Stimulated activated CD8-positive, alpha-beta memory T cell treated with anti-CD3 and anti-CD28 coated beads, Interleukin-4, amount 100 ng/mL, for 1 hour (primary cell): ENCODE measurements around the gene TNFSF13B.
"Not testable (repeated sequence)": the region's sequence is repeated elsewhere in the genome, so short reads cannot be mapped to it uniquely, and the experiment has no call there.

Experiments
- DNase-seq, 2 donors: peaks; one replicate each; pipeline ENCODE4 v3.0.0-alpha.2; 2020; ENCODE audit warnings: low read depth in 2 of 2, low spot score in 1 of 2

The TNFSF13B gene, protein sequence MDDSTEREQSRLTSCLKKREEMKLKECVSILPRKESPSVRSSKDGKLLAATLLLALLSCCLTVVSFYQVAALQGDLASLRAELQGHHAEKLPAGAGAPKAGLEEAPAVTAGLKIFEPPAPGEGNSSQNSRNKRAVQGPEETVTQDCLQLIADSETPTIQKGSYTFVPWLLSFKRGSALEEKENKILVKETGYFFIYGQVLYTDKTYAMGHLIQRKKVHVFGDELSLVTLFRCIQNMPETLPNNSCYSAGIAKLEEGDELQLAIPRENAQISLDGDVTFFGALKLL

DNA sequence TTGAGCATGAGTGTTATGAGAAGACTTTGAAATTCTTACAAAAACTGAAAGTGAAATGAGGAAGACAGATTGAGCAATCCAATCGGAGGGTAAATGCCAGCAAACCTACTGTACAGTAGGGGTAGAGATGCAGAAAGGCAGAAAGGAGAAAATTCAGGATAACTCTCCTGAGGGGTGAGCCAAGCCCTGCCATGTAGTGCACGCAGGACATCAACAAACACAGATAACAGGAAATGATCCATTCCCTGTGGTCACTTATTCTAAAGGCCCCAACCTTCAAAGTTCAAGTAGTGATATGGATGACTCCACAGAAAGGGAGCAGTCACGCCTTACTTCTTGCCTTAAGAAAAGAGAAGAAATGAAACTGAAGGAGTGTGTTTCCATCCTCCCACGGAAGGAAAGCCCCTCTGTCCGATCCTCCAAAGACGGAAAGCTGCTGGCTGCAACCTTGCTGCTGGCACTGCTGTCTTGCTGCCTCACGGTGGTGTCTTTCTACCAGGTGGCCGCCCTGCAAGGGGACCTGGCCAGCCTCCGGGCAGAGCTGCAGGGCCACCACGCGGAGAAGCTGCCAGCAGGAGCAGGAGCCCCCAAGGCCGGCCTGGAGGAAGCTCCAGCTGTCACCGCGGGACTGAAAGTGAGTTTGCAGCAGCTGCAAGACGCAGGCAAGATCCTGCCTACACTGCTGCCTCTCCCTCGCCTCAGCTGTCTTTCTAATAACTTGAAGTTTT, at the start of gene TNFSF13B:
TNFSF13B (plus strand) TSS at position 118 of the 728 bp plus-strand sequence; CDS start at position 296, 178 bp downstream.
- no peak for DNase-seq

DNA sequence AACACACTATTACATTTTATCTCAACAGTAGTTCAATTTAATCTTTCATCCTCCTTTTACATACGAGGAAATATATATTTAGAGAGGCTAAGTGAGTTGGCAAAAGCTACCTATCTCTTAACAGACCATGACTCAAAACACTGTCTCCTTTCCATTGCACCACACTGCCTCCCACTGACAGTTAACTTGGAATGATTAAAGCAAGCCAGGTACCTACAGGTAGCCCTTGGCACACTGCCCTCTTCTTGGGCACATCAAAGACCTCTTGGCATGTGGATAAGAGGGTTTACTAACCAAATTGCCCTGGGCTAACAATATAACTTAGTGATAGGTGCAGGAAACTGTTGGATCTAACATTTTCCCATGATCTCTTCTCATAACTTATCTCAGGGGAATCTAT, 49.5 kb upstream of the TNFSF13B start:
- no peak for DNase-seq

DNA sequence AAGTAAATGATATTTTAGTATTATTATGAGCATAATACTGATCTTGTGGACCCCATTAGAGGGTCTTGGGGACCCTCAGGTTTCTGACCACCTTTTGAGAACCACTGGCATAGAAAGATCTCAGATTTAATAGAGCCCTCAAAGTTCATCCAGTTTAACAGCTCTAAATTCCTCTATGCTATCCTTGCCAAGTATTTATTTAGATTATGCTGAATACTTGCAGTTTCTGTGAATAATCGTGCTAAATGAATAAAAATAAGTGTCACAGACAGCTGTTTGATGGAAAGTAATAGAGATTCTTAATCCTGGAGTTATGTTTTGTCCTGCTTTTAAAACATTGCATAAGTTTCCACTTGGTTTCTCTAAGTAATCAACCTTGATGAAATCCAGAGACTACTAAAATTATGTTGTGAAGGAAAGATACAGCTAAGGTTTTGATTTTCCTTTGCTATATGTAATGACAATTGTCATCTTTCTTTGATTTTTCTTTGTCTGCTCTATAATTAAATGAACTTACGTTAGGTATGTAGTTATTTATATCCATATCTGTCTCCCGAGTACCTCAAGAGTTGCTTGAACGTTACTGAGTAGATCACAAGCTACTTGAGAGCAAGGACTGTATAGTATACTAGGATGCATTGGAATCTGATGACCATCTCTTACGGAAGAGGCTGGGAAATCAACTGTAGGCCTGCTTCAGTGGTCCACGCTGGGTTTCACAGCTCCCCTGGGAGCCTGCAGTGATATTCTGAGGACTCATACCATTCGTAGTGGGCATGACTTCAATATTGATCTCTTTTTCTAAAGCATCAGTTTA, 45.6 kb upstream of the TNFSF13B start:
- no peak for DNase-seq

DNA sequence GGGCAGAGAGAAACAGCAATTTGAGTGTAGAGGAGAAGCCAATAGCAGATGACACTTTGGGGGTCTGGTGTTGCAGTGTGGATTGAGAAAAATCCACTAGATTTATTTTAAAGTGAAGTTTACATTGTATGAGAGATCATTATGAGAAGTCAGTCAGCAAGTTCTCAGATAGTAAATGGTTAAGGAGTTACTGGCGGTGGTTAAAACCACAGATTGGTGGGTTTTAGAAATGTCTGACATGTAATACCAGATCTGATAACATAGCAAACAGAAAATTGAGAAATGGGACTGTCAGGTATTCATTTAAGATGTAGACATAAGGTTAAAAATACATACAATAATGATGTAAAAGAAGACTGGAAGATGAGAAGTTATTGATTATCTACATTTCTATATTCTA, 44.1 kb upstream of the TNFSF13B start:
- DNase-seq, result no peak

DNA sequence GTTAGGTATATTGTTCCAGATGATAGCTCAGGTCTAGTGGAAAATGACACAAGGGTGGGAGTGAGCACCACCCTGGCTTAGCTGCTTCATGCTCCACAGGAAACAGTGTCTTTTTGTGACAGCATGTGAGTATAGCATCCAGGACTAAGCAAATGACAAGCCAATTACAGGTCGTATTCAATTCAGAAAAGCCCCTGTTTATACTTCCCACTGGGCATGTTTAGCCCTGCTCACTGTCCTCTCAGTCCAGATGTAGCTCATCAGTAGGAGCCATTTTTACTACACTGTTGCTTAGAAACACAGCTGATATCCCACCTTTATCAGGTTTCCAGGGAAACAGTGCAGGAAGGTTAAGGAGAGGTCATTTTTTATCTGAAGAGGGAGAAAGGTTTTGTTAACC, 43.3 kb upstream of the TNFSF13B start:
- no peak for DNase-seq

DNA sequence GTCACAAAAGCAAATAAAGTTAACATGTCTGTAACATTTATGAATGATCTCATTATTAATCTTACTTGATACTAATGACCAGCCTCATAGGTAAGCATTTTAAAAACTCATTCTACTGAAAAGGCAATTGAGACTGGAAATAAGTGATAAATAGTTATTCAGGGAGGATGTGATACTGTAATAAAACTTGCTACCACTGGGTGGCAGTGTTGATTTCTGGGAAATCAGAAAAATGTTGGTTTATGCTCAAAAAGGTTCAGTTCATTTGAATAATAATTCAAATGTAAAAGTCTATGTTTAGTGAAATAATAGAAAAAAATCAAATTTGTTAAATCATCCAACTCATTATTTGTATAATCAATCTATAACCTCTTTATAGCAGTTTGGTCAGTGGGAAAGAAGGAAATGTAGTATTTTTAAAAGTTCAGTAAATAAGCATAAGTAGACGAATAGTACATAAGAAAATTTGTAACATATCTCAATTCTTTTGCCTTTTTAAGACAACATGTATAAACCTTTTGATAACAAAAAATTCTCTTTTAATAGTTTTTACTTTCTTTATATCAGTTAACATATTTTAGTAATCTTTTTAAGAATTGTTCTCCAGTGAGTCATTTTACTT, 41.8 kb upstream of the TNFSF13B start:
- DNase-seq, result no peak

DNA sequence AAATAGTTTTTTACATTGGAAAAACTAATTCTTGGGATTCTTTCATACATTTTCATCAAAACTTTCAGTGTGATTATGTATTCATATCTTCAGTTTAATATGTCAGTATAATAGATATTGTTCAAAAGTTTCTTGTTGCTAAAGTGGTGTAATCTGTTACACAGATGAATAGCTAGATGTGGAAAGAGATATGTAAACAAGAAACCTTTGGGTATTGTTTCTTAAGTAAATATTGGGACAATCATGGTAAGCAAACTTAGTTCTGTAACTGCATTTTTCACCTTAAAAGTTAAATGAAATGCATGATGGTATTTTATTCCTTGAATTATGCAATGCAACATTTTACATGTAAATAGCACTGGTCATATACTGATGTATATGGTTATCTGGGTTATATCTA, 39.1 kb upstream of the TNFSF13B start:
- DNase-seq, result no peak

DNA sequence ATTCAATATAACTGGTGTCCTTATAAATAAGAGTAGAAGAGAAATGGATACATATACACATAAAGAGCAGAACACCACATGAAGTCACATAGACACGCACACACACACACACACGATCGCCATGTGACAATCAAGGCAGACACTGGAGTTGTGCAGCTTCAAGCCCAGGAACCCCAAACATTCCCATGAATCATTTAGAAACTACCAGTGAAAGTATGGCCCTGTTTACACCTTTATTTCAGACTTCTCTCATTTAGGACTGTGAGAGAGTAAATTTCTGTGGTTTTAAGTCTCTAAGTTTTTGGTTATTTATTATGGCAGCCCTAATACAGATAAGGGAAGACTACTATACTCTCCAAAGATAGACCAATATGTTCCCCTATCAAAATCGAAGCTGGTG, 20.4 kb upstream of the TNFSF13B start:
- DNase-seq, result no peak

DNA sequence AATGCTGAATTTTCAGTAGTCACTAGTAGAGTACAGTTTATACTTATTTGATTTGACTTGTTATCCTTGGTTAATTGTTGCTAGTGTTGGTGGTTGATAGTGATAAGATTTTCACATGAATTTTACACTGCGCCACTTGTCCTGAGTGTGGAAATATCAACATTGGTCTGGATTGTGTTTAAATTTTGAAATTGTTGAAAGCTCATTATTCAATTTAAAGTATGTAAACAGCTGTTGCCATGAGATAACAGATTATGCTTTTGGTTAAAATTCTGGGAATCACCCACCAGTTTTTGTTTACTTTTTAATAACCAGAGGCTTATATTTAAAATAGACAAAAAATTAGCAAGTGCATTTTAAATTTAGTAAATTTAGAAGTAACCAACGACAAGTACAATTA, 12.3 kb upstream of the TNFSF13B start:
- no peak for DNase-seq

DNA sequence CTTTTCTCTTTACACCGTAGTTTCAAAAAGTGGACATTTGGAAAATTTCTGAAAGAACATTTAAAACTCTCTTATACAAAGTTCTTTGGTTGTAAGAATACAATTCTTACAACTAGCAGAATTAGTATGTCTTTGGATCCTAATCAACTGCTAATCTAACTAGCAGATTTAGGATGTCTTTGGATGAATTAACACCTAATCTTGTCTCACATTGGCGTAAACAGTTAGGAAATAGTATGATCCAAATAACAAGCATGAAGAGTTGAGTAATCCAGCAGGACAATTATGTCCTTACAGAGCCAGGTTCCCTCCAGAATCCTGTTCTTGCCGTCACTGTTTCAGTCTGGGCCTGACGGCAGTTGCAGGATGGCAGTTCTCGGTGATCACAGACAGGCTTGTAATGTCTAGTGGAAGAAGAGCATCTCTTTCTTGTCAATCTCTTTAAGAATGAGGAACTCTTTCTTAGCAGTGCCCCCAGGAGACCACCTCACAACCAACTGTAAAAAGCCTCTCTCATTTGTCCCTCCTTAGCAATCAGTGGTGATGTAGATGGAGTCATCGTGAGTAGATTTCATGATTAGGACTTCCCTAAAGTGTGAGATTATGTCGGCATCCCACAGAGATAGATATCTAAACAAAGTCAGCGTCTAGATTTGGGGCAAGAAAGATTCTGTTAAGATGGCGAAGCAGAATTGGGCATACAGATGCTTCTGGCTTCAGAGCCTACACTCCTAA, 5.7 kb upstream of the TNFSF13B start:
- DNase-seq, result no peak

DNA sequence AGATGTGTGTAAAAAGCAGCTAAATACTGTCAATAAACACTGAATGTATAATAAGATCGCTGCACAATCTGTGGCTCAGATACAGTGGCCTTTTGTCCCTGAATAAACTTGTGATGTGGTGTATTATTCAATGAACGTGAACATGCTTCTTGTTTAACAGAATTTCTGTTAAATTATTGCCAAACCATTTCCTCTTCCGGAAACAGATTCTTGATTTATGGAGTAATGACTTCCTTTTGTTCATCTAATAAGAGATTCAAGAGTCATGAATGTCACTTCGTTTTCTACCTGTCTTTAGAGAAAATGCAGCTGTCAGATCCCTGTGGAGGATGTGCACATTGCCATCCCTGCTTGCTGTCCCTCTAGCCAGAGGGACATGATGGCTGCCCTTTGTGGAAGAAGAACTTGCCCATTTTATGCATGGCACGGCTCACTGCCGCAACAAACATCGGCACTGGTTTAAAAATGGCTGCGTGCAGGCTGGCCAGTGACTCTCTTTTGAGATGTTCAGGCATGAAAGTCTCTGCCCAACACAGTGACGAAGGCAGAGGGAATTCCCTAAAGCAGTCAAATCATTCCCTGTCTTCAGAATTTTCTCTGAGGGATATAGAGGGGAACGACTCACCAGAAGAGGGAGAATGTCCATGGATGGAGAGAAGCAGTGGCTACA, 3.1 kb upstream of the TNFSF13B start:
- DNase-seq, result no peak

DNA sequence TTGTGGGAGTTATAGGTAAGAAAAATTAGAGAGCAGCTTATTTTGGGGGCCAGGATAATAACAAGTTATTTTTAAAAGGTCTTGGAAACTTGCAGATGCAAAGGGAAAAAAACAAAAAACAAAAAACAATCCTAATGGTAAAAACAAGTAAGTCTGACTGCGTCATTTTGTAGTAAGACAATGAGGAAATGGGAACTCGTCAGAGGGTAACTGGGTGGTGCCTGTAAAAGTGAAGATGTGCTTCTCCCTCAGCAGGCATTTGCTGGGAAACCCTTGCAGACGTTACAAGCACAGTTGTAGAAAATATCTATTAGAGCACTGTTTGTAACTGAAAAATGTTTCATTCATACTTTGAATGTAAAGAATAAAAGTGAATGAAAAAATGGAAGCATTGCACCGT, 2.2 kb upstream of the TNFSF13B start:
- DNase-seq, result no peak

DNA sequence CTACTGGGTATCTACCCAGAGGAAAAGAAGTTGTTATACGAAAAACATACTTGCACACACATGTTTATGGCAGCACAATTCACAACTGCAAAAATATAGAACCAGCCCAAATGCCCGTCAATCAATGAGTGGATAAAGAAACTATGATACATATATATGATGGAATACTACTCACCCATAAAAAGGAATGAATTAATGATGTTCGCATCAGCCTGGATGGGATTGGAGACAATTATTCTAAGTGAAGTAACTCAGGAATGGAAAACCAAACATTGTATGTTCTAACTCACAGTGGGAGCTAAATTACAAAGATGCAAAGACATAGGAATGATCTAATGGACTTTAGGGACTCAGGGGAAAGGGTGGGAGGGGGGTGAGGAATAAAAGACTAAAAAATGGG, 1.7 kb upstream of the TNFSF13B start:
- DNase-seq, result not testable (repeated sequence)

DNA sequence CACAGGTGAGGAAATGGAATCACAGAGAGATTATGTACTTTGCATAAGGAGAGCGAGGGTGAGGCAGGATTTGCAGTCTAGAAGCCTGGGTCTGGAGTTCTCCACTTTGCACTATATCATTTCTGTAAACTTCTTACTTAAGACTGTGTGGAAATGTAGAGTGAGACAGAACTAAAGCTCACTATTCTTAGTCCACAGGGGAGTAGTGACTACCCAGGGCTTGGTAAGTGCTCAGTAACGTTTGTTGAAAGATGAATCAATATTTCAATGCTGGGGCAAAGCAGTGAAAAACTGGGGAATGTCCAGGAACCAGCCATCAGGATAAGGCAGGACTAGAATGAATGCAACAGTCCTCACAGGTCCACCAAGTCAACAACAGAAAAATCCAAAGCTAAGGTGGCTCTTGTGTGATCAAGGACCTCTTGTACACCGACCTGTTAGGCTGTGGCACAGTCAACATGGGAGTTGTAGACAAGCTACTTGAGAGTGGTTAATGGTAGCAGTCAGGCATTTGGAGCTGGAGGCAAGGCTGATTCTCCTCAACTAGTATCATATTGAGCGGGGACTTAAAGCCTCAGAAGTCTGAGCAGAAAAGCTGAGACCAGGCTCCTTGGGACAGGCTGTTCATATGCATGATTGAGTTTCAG, 929 bp upstream of the TNFSF13B start:
- DNase-seq, result no peak

DNA sequence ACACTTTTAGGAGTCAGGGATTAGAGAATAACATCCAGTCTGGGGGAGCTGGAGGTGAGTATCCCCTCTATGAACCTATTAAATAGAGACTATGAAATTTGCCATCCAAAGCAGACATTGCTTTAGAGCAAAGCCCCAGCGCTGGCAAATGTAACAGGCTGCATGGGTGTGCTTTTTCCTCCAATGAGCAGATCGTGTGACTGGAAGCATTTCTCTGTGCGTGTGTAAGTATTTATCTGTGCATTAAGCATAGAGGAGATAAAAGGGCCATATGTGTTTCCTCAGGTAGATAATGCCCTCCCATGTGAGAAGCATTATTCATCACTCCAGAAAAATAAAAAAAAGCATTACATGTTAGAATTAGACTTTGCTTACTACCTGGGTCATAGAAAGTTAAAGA, 924 bp downstream of the TNFSF13B start:
- no peak for DNase-seq

DNA sequence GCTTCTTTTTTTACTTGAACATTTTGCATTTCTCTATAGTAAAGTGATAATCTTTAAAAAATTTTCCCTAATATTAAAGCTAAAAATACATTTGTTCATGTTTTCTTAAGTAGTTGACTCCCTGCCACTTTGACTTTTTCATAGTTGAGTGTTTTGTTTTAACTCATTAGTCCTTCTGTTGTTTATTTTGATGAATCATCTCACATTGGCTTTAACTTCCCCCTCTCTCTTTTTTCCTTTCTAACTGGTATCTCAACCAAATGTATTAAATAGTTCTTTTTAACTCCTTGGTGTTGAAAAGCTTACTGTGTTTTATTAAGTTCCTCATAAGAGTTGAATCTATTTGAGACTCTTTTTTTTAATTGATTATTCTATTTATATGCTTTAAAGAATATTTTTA, 2.8 kb downstream of the TNFSF13B start:
- no peak for DNase-seq

DNA sequence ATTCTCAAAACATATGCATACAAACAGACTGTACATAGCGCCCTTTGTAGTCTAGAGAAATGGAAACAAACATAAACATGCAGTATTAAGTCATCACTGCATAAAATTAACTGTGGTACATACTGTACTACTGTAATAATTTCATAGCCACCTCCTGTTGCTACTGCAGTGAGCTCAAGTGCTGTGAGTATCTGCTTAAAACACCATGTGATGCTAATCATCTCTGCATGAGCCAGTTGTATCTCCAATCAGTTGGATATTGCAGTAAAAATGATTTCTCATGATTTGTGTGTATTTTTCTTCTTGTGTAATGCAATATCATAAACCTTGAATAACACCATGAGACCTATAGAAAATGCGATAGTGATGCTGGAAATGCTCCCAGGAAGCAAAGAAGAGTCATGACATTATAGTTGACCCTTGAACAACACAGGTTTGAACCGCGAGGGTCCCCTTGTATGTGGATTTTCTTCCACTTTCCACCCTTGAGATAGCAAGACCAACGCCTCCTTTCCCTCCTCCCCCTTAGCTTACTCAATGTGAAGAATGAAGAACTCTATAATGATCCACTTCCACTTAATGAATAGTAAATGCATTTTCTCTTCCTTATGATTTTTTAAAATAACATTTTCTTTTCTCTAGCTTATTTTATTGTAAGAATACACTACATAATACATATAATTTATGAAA, 4.1 kb downstream of the TNFSF13B start:
- no peak for DNase-seq

DNA sequence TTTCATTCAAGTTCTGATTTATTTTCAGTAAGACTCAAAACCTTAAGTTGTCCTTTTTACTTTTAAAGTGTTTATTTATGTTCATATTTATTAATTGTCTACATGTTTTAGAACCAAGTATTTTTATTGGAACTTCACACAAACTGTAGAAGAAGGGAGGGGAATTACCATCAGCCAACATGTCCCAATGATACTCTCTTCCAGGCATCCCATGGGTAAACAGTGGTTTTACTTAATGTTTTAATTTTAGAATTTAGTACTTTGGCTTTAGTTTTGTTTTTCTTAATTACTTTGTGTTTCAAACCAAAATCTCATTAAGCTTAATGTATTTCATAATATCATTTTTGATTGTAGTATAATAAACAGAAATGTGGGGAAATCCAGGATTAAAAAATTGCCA, 5.2 kb downstream of the TNFSF13B start:
- no peak for DNase-seq

DNA sequence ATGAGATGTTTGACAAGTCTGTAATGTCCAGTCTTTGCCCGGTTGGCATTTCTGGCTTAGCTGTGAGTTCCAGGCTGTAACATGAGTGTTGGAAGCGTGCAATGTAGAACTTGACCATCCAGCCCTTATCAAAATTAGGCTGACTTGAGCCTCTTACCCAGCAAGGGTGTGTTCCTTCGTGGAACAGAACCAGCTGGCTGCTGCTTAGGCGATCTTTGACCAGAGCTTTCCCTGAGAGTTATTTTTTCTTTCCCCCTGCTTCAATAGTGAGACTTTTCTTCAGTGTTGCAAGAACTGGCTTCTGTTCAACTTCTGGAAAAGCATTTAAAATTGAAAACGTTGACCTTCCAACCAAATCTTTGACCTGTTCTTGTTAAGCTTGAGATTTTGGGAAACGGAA, 6.5 kb downstream of the TNFSF13B start:
- no peak for DNase-seq
